ENCODE results near the gene SEMA3G.
A peak's percentile ranks its signal among the peaks of the same experiment; 100 is the strongest.

The SEMA3G gene

GRCh38 chr3:52487050-52487787 is 42.3 kb upstream of the SEMA3G start:
- peaks cover 21% of the 10 kb centered on the region for H3K4me1 ChIP-seq (ENCODE audit: insufficient read depth, low read length)
- H3K27me3 ChIP-seq (ENCODE audit: control insufficient read depth in 1 of 2, insufficient read depth in 2 of 2, low read length in 2 of 2), result no peaks in the 10 kb centered on the region
- H3K36me3 ChIP-seq (ENCODE audit: insufficient read depth, low read length), result peaks cover 66% of the 10 kb centered on the region
- no peak overlapping the region for H3K9ac ChIP-seq (ENCODE audit: low read length)
- no peak overlapping the region for H3K27ac ChIP-seq (ENCODE audit: low read depth, low read length)
- no peaks in the 10 kb centered on the region for H3K9me3 ChIP-seq (ENCODE audit: low read length)
- no peak overlapping the region for H3K4me3 ChIP-seq (ENCODE audit: low read depth in 1 of 2, low read length in 2 of 2)

- H3K27me3 ChIP-seq (ENCODE audit: control insufficient read depth in 1 of 2, insufficient read depth in 2 of 2, low read length in 2 of 2), result no peaks in the 10 kb centered on the region
- peak overlapping the region; percentile 59 for H3K27ac ChIP-seq (ENCODE audit: low read depth, low read length)
- H3K4me1 ChIP-seq (ENCODE audit: insufficient read depth, low read length), result peaks cover 21% of the 10 kb centered on the region
- no peak overlapping the region for H3K4me3 ChIP-seq (ENCODE audit: low read depth in 1 of 2, low read length in 2 of 2)
- no peaks in the 10 kb centered on the region for H3K9me3 ChIP-seq (ENCODE audit: low read length)
- H3K9ac ChIP-seq (ENCODE audit: low read length), result no peak overlapping the region
- peaks cover 66% of the 10 kb centered on the region for H3K36me3 ChIP-seq (ENCODE audit: insufficient read depth, low read length)
Observed at GRCh38 chr3:52484680-52485461, 40.0 kb upstream of the SEMA3G start.

- Histone ChIP-seq H3K9me3 (ENCODE audit: low read length) (no peaks in the 10 kb centered on the region), H3K27me3 (ENCODE audit: control insufficient read depth in 1 of 2, insufficient read depth in 2 of 2, low read length in 2 of 2) (no peaks in the 10 kb centered on the region), H3K27ac (ENCODE audit: low read depth, low read length) (peak overlapping the region; percentile 35), H3K4me3 (ENCODE audit: low read depth in 1 of 2, low read length in 2 of 2) (no peak overlapping the region), H3K36me3 (ENCODE audit: insufficient read depth, low read length) (peaks cover 66% of the 10 kb centered on the region), H3K9ac (ENCODE audit: low read length) (no peak overlapping the region), H3K4me1 (ENCODE audit: insufficient read depth, low read length) (peaks cover 21% of the 10 kb centered on the region)
Observed at GRCh38 chr3:52483577-52484381, 38.9 kb upstream of the SEMA3G start.

GRCh38 chr3:52483081-52483480 is 38.2 kb upstream of the SEMA3G start:
- H3K27ac ChIP-seq (ENCODE audit: low read depth, low read length), result peak overlapping the region; percentile 35
- no peaks in the 10 kb centered on the region for H3K27me3 ChIP-seq (ENCODE audit: control insufficient read depth in 1 of 2, insufficient read depth in 2 of 2, low read length in 2 of 2)
- H3K4me1 ChIP-seq (ENCODE audit: insufficient read depth, low read length), result peaks cover 21% of the 10 kb centered on the region
- no peaks in the 10 kb centered on the region for H3K9me3 ChIP-seq (ENCODE audit: low read length)
- H3K36me3 ChIP-seq (ENCODE audit: insufficient read depth, low read length), result peaks cover 68% of the 10 kb centered on the region
- no peak overlapping the region for H3K9ac ChIP-seq (ENCODE audit: low read length)
- no peak overlapping the region for H3K4me3 ChIP-seq (ENCODE audit: low read depth in 1 of 2, low read length in 2 of 2)

GRCh38 chr3:52481819-52482521 is 37.1 kb upstream of the SEMA3G start:
- H3K27me3 ChIP-seq (ENCODE audit: control insufficient read depth in 1 of 2, insufficient read depth in 2 of 2, low read length in 2 of 2), result no peaks in the 10 kb centered on the region
- H3K4me1 ChIP-seq (ENCODE audit: insufficient read depth, low read length), result peaks cover 21% of the 10 kb centered on the region
- no peak overlapping the region for H3K27ac ChIP-seq (ENCODE audit: low read depth, low read length)
- H3K9ac ChIP-seq (ENCODE audit: low read length), result no peak overlapping the region
- H3K36me3 ChIP-seq (ENCODE audit: insufficient read depth, low read length), result peaks cover 68% of the 10 kb centered on the region
- H3K9me3 ChIP-seq (ENCODE audit: low read length), result no peaks in the 10 kb centered on the region
- no peak overlapping the region for H3K4me3 ChIP-seq (ENCODE audit: low read depth in 1 of 2, low read length in 2 of 2)

GRCh38 chr3:52480768-52481715 is 36.1 kb upstream of the SEMA3G start:
- Histone ChIP-seq H3K27ac (ENCODE audit: low read depth, low read length) (no peak overlapping the region), H3K9ac (ENCODE audit: low read length) (no peak overlapping the region), H3K27me3 (ENCODE audit: control insufficient read depth in 1 of 2, insufficient read depth in 2 of 2, low read length in 2 of 2) (no peaks in the 10 kb centered on the region), H3K36me3 (ENCODE audit: insufficient read depth, low read length) (peaks cover 69% of the 10 kb centered on the region), H3K4me1 (ENCODE audit: insufficient read depth, low read length) (peaks cover 21% of the 10 kb centered on the region), H3K4me3 (ENCODE audit: low read depth in 1 of 2, low read length in 2 of 2) (no peak overlapping the region), H3K9me3 (ENCODE audit: low read length) (no peaks in the 10 kb centered on the region)

- peaks cover 18% of the 10 kb centered on the region for H3K4me1 ChIP-seq (ENCODE audit: insufficient read depth, low read length)
- H3K9me3 ChIP-seq (ENCODE audit: low read length), result no peaks in the 10 kb centered on the region
- peaks cover 78% of the 10 kb centered on the region for H3K36me3 ChIP-seq (ENCODE audit: insufficient read depth, low read length)
- H3K9ac ChIP-seq (ENCODE audit: low read length), result no peak overlapping the region
- no peak overlapping the region for H3K27ac ChIP-seq (ENCODE audit: low read depth, low read length)
- H3K27me3 ChIP-seq (ENCODE audit: control insufficient read depth in 1 of 2, insufficient read depth in 2 of 2, low read length in 2 of 2), result no peaks in the 10 kb centered on the region
- H3K4me3 ChIP-seq (ENCODE audit: low read depth in 1 of 2, low read length in 2 of 2), result no peak overlapping the region
Observed at GRCh38 chr3:52479877-52480575, 35.1 kb upstream of the SEMA3G start.

GRCh38 chr3:52479037-52479876 is 34.4 kb upstream of the SEMA3G start:
- H3K27ac ChIP-seq (ENCODE audit: low read depth, low read length), result no peak overlapping the region

GRCh38 chr3:52477796-52478095 is 32.8 kb upstream of the SEMA3G start:
- Histone ChIP-seq H3K9ac (ENCODE audit: low read length) (no peak overlapping the region), H3K36me3 (ENCODE audit: insufficient read depth, low read length) (peaks cover 91% of the 10 kb centered on the region), H3K27me3 (ENCODE audit: control insufficient read depth in 1 of 2, insufficient read depth in 2 of 2, low read length in 2 of 2) (no peaks in the 10 kb centered on the region), H3K9me3 (ENCODE audit: low read length) (no peaks in the 10 kb centered on the region), H3K4me3 (ENCODE audit: low read depth in 1 of 2, low read length in 2 of 2) (no peak overlapping the region), H3K4me1 (ENCODE audit: insufficient read depth, low read length) (no peaks in the 10 kb centered on the region), H3K27ac (ENCODE audit: low read depth, low read length) (no peak overlapping the region)

More at GRCh38 chr3:52479037-52479876, 34.4 kb upstream of the SEMA3G start:
- Histone ChIP-seq H3K4me1 (ENCODE audit: insufficient read depth, low read length) (peaks cover 11% of the 10 kb centered on the region), H3K9me3 (ENCODE audit: low read length) (no peaks in the 10 kb centered on the region), H3K9ac (ENCODE audit: low read length) (no peak overlapping the region), H3K27me3 (ENCODE audit: control insufficient read depth in 1 of 2, insufficient read depth in 2 of 2, low read length in 2 of 2) (no peaks in the 10 kb centered on the region), H3K36me3 (ENCODE audit: insufficient read depth, low read length) (peaks cover 80% of the 10 kb centered on the region), H3K4me3 (ENCODE audit: low read depth in 1 of 2, low read length in 2 of 2) (no peak overlapping the region)

Measured in muscle layer of colon (tissue), 2 donors.